HepG2 (cell line): Measurements from ENCODE around the gene CMTM1. TPM values are rescaled to one million over a fixed set of nuclear protein-coding genes. Genes with fewer than 3 reads are reported as not detected.

Experiments
- ATF5 ChIP-seq: sonication (generic); formaldehyde crosslinking; IDR thresholded peaks from 2 replicates; pipeline ENCODE4 v1.4.0; 2020; ENCODE audit warnings: mild to moderate bottlenecking, low read depth, missing genetic modification reagents
- LRRFIP1 ChIP-seq: sonication (generic); formaldehyde crosslinking; conservative IDR thresholded peaks from 2 replicates; pipeline ENCODE4 v1.4.0; 2020; ENCODE audit warnings: missing genetic modification reagents
- MYNN ChIP-seq: sonication (generic); formaldehyde crosslinking; IDR thresholded peaks from 2 replicates; pipeline ENCODE4 v1.4.0; 2020; ENCODE audit warnings: mild to moderate bottlenecking, low read depth, missing genetic modification reagents
- NFIB ChIP-seq: sonication (generic); formaldehyde crosslinking; IDR thresholded peaks from 2 replicates; pipeline ENCODE4 v1.9.0; 2021; ENCODE audit warnings: missing genetic modification reagents, mild to moderate bottlenecking, borderline replicate concordance
- NR3C1 ChIP-seq: sonication (generic); formaldehyde crosslinking; IDR thresholded peaks from 2 replicates; pipeline ENCODE4 v1.4.0; 2020; ENCODE audit warnings: missing genetic modification reagents
- TEAD2 ChIP-seq: sonication (generic); formaldehyde crosslinking; IDR thresholded peaks from 2 replicates; pipeline ENCODE4 v1.9.0; 2021; ENCODE audit warnings: missing genetic modification reagents
- TEAD3 ChIP-seq: optimal IDR thresholded peaks from 2 replicates; pipeline ENCODE3; 2016; ENCODE audit warnings: borderline replicate concordance
- ZNF136 ChIP-seq: sonication (generic); formaldehyde crosslinking; IDR thresholded peaks from 2 replicates; pipeline ENCODE4 v1.8.1; 2022; ENCODE audit warnings: low read depth, mild to moderate bottlenecking, moderate library complexity, missing genetic modification reagents
- ZNF598 ChIP-seq: sonication (generic); formaldehyde crosslinking; IDR thresholded peaks from 2 replicates; pipeline ENCODE4 v1.5.1; 2020; ENCODE audit warnings: mild to moderate bottlenecking, missing genetic modification reagents, borderline replicate concordance
- ZNF75D ChIP-seq: sonication (generic); formaldehyde crosslinking; IDR thresholded peaks from 2 replicates; pipeline ENCODE4 v1.8.1; 2023; ENCODE audit warnings: missing genetic modification reagents, mild to moderate bottlenecking, borderline replicate concordance
- polyA plus RNA-seq, 8 experiments: library from polyadenylated mRNA; depleted of rRNA in 3 of 8; stranded (reverse) in 7 of 8; unstranded in 1 of 8; fragments of >200 nt; fragmentation: Illumina TruSeq in 4 of 8; extraction: Trizol in 4 of 8; gene quantifications; 2 replicates each; pipeline versions ENCODE4 v1.2.1 to v1.2.3, GENCODE V29; 2011 to 2016; ENCODE audit warnings: low read depth in 4 of 8, missing spikeins in 1 of 8, mixed read lengths in 1 of 8; ENCODE audit not compliant: insufficient read depth in 1 of 8
- total RNA-seq, 5 experiments: library from RNA; depleted of rRNA; stranded (reverse); fragments of >200 nt; fragmentation: Illumina TruSeq; extraction: Trizol; gene quantifications; 2 replicates each; pipeline ENCODE4 v1.2.3, GENCODE V29; 2016; ENCODE audit warnings: low read depth in 1 of 5
- TF ChIP-seq, protein P1 (sequence below): sonication (generic); formaldehyde crosslinking; IDR thresholded peaks from 2 replicates; pipeline ENCODE4 v1.4.0; 2020; ENCODE audit warnings: missing genetic modification reagents
- TF ChIP-seq, protein P2 (sequence below): sonication (generic); formaldehyde crosslinking; IDR thresholded peaks from 2 replicates; pipeline ENCODE4 v1.8.0; 2022; ENCODE audit warnings: mild to moderate bottlenecking, missing genetic modification reagents
- TF ChIP-seq, protein P3 (sequence below): sonication (generic); formaldehyde crosslinking; IDR thresholded peaks from 2 replicates; pipeline ENCODE4 v1.4.0; 2020; ENCODE audit warnings: missing genetic modification reagents

Gene CMTM1
- total and polyA plus RNA-seq, 2 of the 13 experiments (the other 11 are each of a cell fraction or from before 2014, with no cell fraction given): 1.7 to 2.9 TPM

DNA sequence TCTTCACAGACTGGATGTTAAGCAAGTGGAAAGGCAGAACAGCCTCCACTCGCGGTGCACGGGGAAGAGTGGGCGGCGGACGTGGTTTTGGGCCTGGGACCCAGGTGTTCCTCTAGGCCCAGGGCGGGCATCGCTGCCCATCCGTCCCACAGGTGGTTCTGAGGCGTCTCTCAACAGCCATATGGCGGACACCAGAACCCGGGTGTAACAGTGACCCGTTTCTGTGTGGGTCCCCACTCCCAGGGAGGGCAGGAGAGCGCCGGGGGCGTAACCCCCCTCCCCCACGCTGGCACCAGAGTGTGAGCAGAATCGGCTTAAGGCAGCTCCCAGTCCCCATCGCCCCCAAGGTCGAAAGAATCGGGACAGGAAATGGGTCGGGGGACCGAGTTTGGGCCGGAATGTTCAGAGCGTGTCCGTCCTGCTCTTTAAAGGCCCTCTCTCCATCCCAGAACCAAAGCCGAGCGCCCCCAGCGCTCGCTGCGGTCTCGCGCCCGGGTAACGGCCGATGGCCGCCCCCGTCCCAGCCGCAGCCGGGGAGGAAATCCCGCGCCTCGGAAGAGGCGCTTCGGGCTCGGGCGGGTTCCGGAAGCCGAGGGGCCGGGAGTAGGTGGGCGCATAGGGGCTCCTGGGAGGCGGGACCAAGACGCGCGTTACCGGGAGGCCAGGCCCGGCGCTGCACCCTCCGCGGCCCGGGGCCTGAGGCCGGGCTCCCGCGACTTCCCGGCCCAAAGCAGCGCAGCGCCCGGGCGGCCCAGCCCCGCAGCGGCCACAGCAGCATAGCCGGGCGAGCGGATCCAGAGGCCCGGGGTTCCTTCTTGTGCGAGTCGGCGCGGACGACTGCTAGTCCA is 16.7 kb upstream of the CMTM1 start, which contains the start of gene TK2 (continued):
- TF ChIP-seq NR3C1 (CRISPR knock-in tag): no peak
- TF ChIP-seq TEAD2 (CRISPR knock-in tag): no peak
- no peak for TF ChIP-seq MYNN (CRISPR knock-in tag)
- no peak for TF ChIP-seq NFIB (CRISPR knock-in tag)
- TF ChIP-seq, protein P1, sequence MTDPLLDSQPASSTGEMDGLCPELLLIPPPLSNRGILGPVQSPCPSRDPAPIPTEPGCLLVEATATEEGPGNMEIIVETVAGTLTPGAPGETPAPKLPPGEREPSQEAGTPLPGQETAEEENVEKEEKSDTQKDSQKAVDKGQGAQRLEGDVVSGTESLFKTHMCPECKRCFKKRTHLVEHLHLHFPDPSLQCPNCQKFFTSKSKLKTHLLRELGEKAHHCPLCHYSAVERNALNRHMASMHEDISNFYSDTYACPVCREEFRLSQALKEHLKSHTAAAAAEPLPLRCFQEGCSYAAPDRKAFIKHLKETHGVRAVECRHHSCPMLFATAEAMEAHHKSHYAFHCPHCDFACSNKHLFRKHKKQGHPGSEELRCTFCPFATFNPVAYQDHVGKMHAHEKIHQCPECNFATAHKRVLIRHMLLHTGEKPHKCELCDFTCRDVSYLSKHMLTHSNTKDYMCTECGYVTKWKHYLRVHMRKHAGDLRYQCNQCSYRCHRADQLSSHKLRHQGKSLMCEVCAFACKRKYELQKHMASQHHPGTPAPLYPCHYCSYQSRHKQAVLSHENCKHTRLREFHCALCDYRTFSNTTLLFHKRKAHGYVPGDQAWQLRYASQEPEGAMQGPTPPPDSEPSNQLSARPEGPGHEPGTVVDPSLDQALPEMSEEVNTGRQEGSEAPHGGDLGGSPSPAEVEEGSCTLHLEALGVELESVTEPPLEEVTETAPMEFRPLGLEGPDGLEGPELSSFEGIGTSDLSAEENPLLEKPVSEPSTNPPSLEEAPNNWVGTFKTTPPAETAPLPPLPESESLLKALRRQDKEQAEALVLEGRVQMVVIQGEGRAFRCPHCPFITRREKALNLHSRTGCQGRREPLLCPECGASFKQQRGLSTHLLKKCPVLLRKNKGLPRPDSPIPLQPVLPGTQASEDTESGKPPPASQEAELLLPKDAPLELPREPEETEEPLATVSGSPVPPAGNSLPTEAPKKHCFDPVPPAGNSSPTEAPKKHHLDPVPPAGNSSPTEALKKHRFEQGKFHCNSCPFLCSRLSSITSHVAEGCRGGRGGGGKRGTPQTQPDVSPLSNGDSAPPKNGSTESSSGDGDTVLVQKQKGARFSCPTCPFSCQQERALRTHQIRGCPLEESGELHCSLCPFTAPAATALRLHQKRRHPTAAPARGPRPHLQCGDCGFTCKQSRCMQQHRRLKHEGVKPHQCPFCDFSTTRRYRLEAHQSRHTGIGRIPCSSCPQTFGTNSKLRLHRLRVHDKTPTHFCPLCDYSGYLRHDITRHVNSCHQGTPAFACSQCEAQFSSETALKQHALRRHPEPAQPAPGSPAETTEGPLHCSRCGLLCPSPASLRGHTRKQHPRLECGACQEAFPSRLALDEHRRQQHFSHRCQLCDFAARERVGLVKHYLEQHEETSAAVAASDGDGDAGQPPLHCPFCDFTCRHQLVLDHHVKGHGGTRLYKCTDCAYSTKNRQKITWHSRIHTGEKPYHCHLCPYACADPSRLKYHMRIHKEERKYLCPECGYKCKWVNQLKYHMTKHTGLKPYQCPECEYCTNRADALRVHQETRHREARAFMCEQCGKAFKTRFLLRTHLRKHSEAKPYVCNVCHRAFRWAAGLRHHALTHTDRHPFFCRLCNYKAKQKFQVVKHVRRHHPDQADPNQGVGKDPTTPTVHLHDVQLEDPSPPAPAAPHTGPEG (CRISPR knock-in tag): peak; percentile 65; the same call in 1 of the 2 replicates
- TF ChIP-seq ZNF598 (CRISPR knock-in tag): no peak
- TF ChIP-seq, protein P2, sequence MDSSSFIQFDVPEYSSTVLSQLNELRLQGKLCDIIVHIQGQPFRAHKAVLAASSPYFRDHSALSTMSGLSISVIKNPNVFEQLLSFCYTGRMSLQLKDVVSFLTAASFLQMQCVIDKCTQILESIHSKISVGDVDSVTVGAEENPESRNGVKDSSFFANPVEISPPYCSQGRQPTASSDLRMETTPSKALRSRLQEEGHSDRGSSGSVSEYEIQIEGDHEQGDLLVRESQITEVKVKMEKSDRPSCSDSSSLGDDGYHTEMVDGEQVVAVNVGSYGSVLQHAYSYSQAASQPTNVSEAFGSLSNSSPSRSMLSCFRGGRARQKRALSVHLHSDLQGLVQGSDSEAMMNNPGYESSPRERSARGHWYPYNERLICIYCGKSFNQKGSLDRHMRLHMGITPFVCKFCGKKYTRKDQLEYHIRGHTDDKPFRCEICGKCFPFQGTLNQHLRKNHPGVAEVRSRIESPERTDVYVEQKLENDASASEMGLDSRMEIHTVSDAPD: no peak; the same call in 1 of the 2 replicates
- TF ChIP-seq LRRFIP1 (CRISPR knock-in tag): no peak
- TF ChIP-seq TEAD3: no peak
- TF ChIP-seq ATF5 (CRISPR knock-in tag): no peak
- peak; percentile 81; the same call in 1 of the 2 replicates for TF ChIP-seq ZNF75D (CRISPR knock-in tag)
- TF ChIP-seq, protein P3, sequence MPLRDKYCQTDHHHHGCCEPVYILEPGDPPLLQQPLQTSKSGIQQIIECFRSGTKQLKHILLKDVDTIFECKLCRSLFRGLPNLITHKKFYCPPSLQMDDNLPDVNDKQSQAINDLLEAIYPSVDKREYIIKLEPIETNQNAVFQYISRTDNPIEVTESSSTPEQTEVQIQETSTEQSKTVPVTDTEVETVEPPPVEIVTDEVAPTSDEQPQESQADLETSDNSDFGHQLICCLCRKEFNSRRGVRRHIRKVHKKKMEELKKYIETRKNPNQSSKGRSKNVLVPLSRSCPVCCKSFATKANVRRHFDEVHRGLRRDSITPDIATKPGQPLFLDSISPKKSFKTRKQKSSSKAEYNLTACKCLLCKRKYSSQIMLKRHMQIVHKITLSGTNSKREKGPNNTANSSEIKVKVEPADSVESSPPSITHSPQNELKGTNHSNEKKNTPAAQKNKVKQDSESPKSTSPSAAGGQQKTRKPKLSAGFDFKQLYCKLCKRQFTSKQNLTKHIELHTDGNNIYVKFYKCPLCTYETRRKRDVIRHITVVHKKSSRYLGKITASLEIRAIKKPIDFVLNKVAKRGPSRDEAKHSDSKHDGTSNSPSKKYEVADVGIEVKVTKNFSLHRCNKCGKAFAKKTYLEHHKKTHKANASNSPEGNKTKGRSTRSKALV (CRISPR knock-in tag): peak; percentile 54; the same call in 1 of the 2 replicates
- no peak for TF ChIP-seq ZNF136 (CRISPR knock-in tag)
